Measurements from ENCODE around the gene FBXO41. TPM values are rescaled to one million over a fixed set of nuclear protein-coding genes. Genes with fewer than 3 reads are reported as not detected.
"Not testable (repeated sequence)": the region's sequence is repeated elsewhere in the genome, so short reads cannot be mapped to it uniquely, and the experiment has no call there.

FBXO41 gene
- polyA plus RNA-seq, 10 donors, result 0.13 to 0.54 (median 0.28) TPM

GRCh38 chr2:73289304-73289703 is 5.0 kb upstream of the FBXO41 start:
- DNase-seq, result no peak

DNA sequence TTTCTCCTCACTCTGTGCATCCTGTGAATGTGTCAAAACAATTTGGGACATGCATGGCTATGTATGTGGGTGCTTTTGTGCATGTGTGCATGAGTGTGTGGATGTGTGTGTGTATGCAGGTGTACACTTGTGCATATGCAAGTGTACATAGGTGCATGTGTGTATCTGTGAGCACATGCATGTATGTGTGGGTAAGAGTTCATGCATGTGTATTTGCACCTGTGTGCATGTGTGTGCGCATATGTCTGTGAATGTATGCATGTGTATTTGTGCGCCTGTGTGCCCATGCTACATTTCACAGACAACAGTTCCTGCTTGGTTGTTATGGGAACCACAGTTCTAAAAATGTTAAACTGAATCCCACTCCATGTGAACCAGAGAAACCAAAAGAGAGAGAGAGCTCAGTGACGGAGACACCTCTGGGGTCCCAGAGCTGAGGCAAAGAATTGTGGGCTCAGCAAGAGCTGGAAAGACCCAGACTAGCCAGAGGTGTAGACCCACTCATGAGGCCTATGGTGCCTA is 1.9 kb upstream of the FBXO41 start:
- DNase-seq, result no peak

DNA sequence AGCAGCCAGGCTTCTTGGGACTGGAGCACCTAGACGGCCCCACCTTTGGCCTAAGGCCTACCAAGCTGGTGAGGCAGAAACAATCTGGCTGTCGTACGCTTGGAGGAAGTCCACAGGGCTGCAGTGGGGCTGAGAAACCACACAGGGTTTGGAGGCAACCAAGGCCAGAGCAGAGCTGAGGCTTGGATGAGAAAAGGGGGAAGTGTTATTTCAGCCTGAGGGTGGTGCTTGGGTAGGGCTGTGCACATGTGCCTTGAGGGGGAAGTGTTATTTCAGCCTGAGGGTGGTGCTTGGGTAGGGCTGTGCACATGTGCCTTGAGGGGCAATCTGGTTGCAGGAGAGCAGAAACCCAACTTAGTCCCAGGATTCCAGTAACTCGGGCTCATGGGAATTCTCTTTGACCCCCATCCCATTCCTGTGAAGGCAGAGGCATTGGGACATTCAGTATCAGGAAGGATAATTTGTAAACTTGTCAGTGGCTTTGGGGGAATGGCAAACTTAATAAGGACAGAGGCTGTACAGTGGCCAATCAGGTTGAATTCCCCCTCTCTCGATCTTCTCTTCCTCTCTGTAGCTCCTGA is 971 bp upstream of the FBXO41 start:
- DNase-seq, result peak in 1 of 3 donors; percentile 21

- DNase-seq, result no peak
Measured at GRCh38 chr2:73283545-73284295, 558 bp downstream of the FBXO41 start.

- no peak for DNase-seq
Measured at GRCh38 chr2:73282924-73283544, 1.2 kb downstream of the FBXO41 start.

DNA sequence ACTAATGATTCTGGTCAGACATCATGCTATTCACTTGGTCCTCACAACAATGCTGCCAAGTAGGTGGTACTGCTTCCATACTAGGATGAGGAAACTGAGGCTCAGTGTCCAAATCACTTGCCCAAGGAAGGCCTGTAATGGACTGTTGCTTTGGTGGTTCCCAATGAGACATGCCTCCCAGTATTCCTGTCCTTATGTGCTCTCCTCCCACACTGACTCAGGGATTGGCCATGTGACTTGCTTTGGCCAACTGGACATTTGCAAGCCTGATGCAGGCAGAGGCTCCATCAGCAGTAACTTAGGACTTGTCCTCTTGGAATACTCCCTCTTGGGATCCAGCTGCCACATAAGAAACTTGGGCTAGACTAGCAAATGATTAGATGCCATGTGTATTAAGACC is 3.0 kb downstream of the FBXO41 start:
- DNase-seq, result no peak

GRCh38 chr2:73279852-73280251 is 4.4 kb downstream of the FBXO41 start:
- DNase-seq, result no peak

GRCh38 chr2:73272270-73272669 is 12.0 kb downstream of the FBXO41 start:
- DNase-seq, result no peak

DNA sequence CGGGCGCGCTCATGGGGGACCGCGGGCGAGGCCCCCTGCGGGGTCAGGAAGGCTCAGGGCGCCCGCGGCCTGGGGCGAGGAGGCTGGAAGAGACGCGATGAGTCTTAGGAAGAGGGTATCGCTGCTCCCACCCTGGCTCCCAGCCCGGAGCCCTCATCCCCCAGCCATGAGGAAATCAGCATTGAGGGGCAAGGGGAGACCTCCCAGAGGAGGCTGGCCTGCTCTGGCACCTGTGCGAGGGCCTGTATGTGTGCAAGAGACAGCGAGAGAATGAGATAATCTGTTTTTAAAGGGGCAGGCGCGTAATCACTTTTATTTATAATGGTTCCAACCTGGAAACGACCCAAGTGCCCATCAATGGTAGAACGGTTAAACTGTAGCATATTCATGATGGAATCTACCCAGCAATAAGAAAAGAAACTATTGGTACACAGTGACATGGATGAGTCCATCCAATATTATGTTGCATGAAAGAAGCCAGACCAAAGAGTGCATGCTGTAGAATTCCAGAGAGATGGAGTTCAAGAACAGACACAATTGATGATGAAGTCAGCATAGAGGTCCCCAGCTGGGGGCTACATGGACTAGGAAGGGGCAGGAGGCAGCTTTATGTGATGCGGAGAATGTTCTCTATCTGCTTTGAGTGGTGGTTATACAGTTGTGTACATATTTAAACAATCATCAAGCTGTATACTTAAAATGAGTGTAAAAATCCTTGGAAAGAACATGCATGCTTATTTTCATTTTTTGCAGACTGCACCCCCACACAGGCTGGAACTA is 14.4 kb downstream of the FBXO41 start:
- DNase-seq, result no peak

DNA sequence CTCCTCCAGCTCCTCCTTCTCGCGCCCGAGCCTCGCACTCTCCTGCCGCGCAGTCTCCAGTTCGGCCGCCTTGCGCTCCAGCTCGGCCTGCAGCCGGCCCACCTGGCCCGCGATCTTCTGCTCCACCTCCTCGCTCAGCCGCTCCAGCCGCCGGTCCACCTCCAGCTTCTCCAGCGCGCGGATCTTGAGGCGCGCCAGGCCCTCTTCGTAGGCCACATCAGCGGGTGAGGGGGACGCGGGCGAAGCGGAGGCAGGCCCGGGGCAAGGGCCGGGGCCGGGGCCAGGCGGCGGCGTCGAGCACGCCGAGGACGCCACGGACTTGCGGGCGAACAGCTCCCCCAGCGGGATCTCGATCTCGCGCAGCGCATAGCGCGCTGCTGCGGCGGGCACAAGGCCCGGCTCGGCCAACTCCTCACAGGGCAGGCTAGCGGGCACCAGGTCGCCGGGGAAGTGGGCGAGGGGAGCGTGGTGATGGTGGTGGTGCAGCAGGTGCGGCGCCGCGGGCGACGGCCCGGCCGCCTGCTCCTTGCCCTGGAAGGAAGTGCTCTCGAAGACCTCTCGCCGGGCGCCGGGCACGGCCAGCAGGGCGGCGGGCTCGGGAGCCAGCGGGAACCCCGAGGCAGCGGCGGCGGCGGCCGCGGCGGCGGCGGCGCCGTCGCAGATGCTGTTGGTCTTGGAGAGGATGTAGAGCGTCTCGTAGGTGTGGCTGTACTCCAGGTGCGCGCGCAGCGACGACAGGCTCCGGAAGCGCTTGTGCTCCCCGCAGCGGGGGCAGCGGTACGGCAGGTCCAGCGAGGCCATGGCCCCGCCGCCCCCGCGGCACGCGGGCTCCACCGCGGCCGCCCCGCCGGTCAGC is 15.2 kb downstream of the FBXO41 start:
- DNase-seq, result peak in 1 of 3 donors; percentile 41

GRCh38 chr2:73268366-73268829 is 15.9 kb downstream of the FBXO41 start:
- DNase-seq, result no peak

DNA sequence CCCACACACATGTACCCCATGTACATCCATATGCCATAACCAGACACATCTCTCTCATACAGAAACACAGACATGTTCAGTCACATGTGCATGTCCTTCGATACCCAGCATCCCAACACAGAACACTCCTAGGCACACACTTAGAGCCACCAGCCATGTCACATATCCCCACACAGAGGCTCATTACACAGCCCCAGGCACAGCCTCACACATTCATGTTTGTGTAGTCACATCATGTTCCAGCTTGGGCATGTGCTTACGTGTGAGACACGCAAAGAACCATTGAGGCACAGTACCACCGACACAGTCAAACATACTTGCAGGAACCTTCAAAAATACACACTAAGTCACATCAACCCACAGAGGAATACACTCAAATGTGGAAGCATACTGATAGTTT is 17.3 kb downstream of the FBXO41 start:
- DNase-seq, result no peak

DNA sequence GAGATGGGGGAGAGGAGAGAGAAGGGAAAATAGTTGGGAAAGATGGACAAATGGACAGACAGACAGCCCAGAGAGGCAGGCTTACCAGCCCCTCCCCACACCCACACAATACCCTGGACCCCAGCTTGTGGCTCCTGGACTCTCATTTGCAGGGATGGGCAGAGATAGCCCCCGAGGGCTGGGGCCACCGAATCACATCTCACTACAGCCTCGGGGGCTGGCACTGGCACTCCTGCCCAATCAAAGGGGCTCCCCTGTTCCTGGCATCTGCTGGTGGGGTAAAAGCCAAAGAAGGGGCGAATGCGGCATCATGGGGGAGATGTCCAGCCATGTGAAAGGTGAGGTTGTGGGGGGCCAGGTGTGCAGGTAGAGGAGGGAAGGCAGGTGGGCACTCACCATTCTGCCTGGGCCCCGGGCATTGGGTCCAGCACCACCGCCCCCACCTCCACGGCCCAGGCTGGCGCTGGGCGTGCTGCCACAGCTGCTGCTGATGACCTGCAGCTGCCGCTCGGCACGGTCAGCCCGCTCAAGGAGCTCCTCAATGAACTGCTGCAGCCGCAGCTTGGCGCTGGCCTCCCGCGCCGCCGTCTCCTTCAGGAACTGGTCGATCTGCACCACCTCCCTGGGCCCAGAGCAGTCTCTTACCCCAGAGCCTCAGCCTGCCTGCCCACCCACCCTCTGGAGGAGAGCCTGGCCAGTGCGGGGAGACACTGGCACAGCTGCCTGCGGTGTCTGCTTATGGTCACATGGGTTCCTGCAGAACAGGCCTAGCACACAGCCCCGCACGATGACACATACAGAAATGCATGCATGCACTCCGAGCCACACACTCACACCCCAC is 18.0 kb downstream of the FBXO41 start:
- DNase-seq, result no peak

DNA sequence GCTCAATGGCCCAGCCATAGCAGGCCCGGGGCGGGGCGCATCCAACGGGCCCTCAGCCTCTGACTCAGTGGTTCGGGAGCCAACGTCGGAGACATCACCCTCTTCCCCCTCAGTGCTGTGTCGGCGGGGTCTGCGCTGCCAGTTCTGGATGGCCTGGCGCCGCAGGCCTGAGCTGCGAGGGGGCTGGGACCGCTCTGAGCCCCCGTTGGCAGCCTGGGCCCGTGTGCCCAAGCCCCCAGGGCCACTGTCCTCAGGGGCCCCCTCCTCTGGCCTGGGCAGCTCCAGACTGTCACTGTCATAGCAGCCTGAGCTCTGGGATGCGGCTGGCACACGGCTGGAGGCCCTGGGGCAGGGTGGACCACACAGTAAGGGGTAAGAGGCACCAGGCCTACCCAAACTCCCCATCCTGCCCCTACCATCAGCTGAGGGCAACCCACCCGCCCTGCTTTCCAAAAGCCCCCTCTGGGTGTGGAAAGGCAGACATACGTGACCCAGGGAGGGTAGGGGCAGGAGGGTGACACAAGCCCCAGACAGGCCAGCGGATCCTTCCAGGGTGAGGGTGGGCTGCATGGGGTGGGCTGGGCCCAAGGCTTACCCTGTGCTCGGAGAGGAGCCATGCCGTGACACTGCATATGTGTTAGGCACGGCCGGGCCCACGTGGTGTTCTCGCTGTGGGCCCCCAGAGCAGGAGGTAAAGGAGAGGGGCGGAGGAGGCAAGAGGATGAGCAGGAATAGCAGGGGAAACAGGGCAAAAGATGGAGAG is 18.8 kb downstream of the FBXO41 start:
- DNase-seq, result no peak

GRCh38 chr2:73264783-73265182 is 19.5 kb downstream of the FBXO41 start:
- DNase-seq, result no peak

- DNase-seq, result no peak
Measured at GRCh38 chr2:73264332-73264606, 20.0 kb downstream of the FBXO41 start.

DNA sequence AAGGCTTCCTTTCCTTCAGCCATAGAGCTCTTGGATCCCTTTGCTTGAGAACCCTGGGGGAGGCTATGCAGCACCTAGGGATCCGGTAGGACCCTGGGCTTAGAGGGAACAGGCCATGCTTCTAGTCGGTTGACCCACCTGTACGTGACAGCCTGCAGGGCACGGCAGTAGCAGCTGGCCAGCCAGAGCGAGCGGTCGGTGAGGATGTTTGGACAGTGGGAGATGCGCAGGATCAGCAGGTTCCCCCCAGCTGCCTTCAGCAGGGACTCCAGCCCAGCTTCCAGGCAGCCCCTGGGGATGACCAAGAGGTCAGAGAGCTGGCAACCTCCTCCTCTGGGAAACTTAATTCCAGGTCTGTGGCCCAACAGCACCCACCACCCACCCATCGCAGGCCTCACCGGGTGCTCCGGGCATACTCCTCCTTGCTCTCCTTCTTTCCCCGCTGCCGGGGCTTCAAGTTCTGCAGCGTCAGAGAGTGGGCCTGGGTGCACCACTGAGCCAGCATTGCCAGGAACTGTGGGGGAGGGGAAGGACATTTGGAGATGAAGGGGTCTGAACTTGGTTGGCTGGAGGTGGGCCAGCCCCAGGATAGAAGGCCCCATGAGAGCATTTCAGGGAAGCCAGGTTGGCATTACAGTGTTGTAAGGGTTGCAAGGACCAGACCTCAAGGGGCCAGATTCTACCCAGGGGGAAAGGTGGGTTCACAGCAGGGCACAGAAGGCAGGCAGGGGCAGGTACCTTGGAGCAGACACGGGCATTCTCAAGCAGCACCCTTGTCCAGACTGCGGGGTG is 20.5 kb downstream of the FBXO41 start:
- DNase-seq, result no peak

DNA sequence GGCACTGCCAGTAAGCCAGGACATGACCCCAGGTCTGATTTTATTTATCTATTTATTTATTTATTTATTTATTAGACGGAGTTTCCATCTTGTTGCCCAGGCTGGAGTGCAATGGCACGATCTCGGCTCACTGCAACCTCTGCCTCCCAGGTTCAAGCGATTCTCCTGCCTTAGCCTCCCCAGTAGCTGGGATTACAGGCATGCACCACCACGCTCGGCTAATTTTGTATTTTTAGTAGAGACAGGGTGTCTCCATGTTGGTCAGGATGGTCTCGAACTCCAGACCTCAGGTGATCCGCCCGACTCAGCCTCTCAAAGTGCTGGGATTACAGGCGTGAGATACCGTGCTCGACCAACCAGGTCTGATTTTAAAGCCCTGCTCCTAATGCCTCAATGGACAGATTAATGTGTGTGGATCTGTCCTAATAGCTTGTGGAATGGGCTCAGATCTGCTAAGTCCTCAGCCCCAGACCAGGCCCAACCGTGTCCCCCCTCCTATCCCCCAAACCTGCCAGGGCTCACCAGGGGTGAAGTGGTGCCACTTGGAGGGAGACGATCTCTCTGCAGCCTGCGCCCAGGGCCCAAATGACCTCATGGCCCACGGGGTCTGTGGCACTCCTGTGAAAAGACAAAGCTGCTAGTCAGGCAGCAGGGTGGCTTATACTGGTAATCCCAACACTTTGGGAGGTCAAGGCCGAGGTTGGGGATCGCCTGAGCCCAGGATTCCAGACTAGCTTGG is 21.4 kb downstream of the FBXO41 start:
- DNase-seq, result not testable (repeated sequence)

All from muscle of back (tissue), 11 donors.